B cell (primary cell): Measurements from ENCODE around the gene FAM72B. TPM values are rescaled to one million over a fixed set of nuclear protein-coding genes. Genes with fewer than 3 reads are reported as not detected.
A peak's percentile ranks its signal among the peaks of the same experiment; 100 is the strongest.
"Not testable (repeated sequence)": the region's sequence is repeated elsewhere in the genome, so short reads cannot be mapped to it uniquely, and the experiment has no call there.

Experiments
- ATAC-seq: fragments of 200-7000 bp; cut with Tn5 transposase; one replicate; pipeline ENCODE4 v1.10.0; 2021; ENCODE audit warnings: low read depth, mild to moderate bottlenecking, moderate number of reproducible peaks, moderate library complexity
- CTCF ChIA-PET: fragments of 350-600 bp; sonication (Branson Sonifier 250); formaldehyde crosslinking; loops from one replicate; lab custom pipeline; 2021; ENCODE audit warnings: antibody characterized with exemption, inconsistent platforms; lab: Charles Lee
- POLR2A ChIA-PET: fragments of 350-600 bp; sonication (Branson Sonifier 250); formaldehyde crosslinking; loops from one replicate; lab custom pipeline; 2021; ENCODE audit warnings: antibody characterized with exemption; lab: Charles Lee
- DNase-seq: peaks from one replicate; pipeline ENCODE4 v3.0.0; 2013
- H2AFZ ChIP-seq: 2 replicates; pipeline ENCODE4 v1.6.1; 2012; ENCODE audit warnings: mild to moderate bottlenecking, low read depth, low read length; ENCODE audit not compliant: insufficient read depth, poor library complexity, severe bottlenecking
- H3K27ac ChIP-seq, 2 donors: 1 replicate in 1 of 2; 2 replicates in 1 of 2; pipeline ENCODE4 v1.5.1; 2012 to 2013; ENCODE audit warnings: low read length in 2 of 2, mild to moderate bottlenecking in 2 of 2, moderate library complexity in 1 of 2
- H3K27me3 ChIP-seq, 4 experiments: fragments of 200-600 bp in 1 of 4; sonication (generic) in 1 of 4; replicated peaks in 1 of 4; 1 replicate in 2 of 4; 2 replicates in 2 of 4; pipeline versions ENCODE4 v1.6.1 to v1.7.0; 2013 to 2016; ENCODE audit warnings: low read length in 3 of 4, mild to moderate bottlenecking in 2 of 4, mixed read lengths in 1 of 4, moderate library complexity in 1 of 4; ENCODE audit not compliant: insufficient read depth in 4 of 4, control insufficient read depth in 3 of 4; ENCODE audit errors: control extremely low read depth in 1 of 4
- H3K36me3 ChIP-seq, 2 experiments: replicated peaks in 1 of 2; 1 replicate in 1 of 2; 2 replicates in 1 of 2; pipeline versions ENCODE4 v1.6.1 to v1.7.1; 2013; ENCODE audit warnings: low read length in 1 of 2; ENCODE audit not compliant: insufficient read depth in 2 of 2, control insufficient read depth in 1 of 2; ENCODE audit errors: control extremely low read depth in 1 of 2, extremely low read depth in 1 of 2
- H3K4me1 ChIP-seq, 2 donors: fragments of 200-600 bp in 1 of 2; sonication (generic) in 1 of 2; 1 replicate in 1 of 2; 2 replicates in 1 of 2; pipeline versions ENCODE4 v1.5.1 to v1.6.1; 2013 to 2017; ENCODE audit warnings: low read length in 2 of 2; ENCODE audit not compliant: control insufficient read depth in 2 of 2, insufficient read depth in 2 of 2
- H3K4me2 ChIP-seq: replicated peaks from 2 replicates; pipeline ENCODE3; 2012; ENCODE audit warnings: mild to moderate bottlenecking, low read depth, low read length; ENCODE audit not compliant: poor library complexity, severe bottlenecking
- H3K4me3 ChIP-seq, 5 experiments: fragments of 200-600 bp in 1 of 5; sonication (generic) in 1 of 5; 1 replicate in 3 of 5; 2 replicates in 2 of 5; pipeline versions ENCODE4 v1.5.1 to v1.7.0; 2011 to 2016; ENCODE audit warnings: low read length in 4 of 5, mild to moderate bottlenecking in 4 of 5, low read depth in 2 of 5, control low read depth in 1 of 5, moderate library complexity in 1 of 5; ENCODE audit not compliant: insufficient read depth in 1 of 5; ENCODE audit errors: control extremely low read depth in 1 of 5, extremely low read depth in 1 of 5
- H3K79me2 ChIP-seq: fragments of 200-600 bp; sonication (generic); one replicate; pipeline ENCODE4 v1.6.0; 2016; ENCODE audit warnings: low read length; ENCODE audit not compliant: control insufficient read depth, insufficient read depth
- H3K9ac ChIP-seq: fragments of 200-600 bp; sonication (generic); 2 replicates; pipeline ENCODE4 v1.6.1; 2017; ENCODE audit warnings: mild to moderate bottlenecking, low read length, moderate library complexity
- H3K9me3 ChIP-seq, 3 donors: one replicate each; pipeline versions ENCODE4 v1.6.1 to v1.7.1; 2013; ENCODE audit warnings: low read length in 2 of 3; ENCODE audit not compliant: control insufficient read depth in 2 of 3, insufficient read depth in 1 of 3; ENCODE audit errors: control extremely low read depth in 1 of 3
- H4K20me1 ChIP-seq: 2 replicates; pipeline ENCODE4 v1.6.0; 2012; ENCODE audit warnings: mild to moderate bottlenecking, low read length; ENCODE audit not compliant: insufficient read depth, control insufficient read depth, poor library complexity, severe bottlenecking
- H3K27ac Mint-ChIP-seq: one replicate; pipeline ENCODE4 v1.8.0; 2021; ENCODE audit warnings: mixed read lengths
- H3K27me3 Mint-ChIP-seq: one replicate; pipeline ENCODE4 v1.8.0; 2021; ENCODE audit warnings: mixed read lengths
- H3K4me1 Mint-ChIP-seq: one replicate; pipeline ENCODE4 v1.8.0; 2021; ENCODE audit warnings: mixed read lengths
- H3K4me3 Mint-ChIP-seq: one replicate; pipeline ENCODE4 v1.8.0; 2021; ENCODE audit warnings: mixed read lengths
- H3K9me3 Mint-ChIP-seq: one replicate; pipeline ENCODE4 v1.8.0; 2022; ENCODE audit warnings: mixed read lengths; ENCODE audit not compliant: insufficient read depth
- WGBS: methylation state at CpG from one replicate; pipeline ENCODE4 v1.1.5; 2013; ENCODE audit warnings: missing lambda C conversion rate; ENCODE audit not compliant: insufficient coverage; 5-methylcytosine and 5-hydroxymethylcytosine counted together
- intact Hi-C: fragments of 100-400 bp; cut with micrococcal nuclease; formaldehyde crosslinking; loops from one replicate; pipeline ENCODE4 v1.10.0; 2022
- polyA plus RNA-seq: library from polyadenylated mRNA; depleted of rRNA; stranded (reverse); fragments of >200 nt; gene quantifications from 2 replicates; pipeline ENCODE4 v1.2.3, GENCODE V29; 2012
- total RNA-seq, 2 donors: library from RNA; stranded (reverse); fragments of 120-200 nt in 1 of 2; gene quantifications; 1 replicate in 1 of 2; 2 replicates in 1 of 2; pipeline versions ENCODE4 v1.2.3 to v1.2.4, GENCODE V29; 2013 to 2022
- TF ChIP-seq, protein P1 (sequence below): fragments of 200-600 bp; IDR thresholded peaks from one replicate; pipeline ENCODE4 v1.8.0; 2022; ENCODE audit warnings: antibody characterized with exemption, mild to moderate bottlenecking

FAM72B gene
- total and polyA plus RNA-seq, 2 donors (not counting 1 experiment from before 2014, with no cell fraction given), result 0.45 to 0.62 TPM

DNA sequence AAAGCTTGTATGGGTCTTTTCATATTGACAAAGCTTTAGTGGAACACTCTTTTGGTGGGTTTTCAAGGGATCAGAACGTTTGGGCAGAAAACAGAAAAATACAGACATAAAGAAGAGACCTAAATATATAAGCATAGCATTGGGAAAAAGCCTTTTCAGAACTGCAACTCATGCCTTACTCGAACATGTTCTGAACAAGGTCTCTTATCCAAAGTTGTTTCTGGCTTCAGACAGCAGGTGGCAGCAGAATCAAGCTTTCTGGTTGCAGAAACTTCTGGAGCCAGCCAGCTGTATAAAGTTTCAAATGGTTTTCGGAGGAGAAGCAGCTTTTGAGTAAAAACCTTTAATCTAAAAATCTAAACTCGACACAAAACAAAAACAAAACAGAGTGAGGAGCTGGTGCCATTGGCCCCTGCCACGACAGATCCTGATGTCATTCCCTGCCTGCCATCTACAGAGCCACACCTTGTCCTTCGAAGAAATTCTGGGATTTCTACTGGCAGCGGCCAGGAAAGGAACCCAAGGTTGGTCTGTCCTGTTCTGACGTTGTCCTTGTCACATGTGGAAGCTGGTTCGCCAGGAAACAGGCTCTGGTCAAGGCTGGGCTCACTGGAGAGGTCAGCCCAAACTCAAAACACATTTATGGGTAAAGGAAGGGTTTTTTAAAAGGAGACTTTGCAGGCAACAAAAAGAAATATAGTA, 35.5 kb downstream of the FAM72B start:
- peak; percentile 58 for ATAC-seq
- not testable (repeated sequence) for H3K9ac ChIP-seq

GRCh38 chr1:121140393-121140792, 43.7 kb downstream of the FAM72B start:
- H3K9ac ChIP-seq, H3K4me1 Mint-ChIP-seq, H3K4me2 ChIP-seq, H2AFZ ChIP-seq, H3K9me3 ChIP-seq, H3K9me3 Mint-ChIP-seq, H3K36me3 ChIP-seq, H3K27me3 ChIP-seq, H3K79me2 ChIP-seq, intact Hi-C loops, CTCF ChIA-PET, H4K20me1 ChIP-seq, ATAC-seq, H3K27me3 Mint-ChIP-seq, POLR2A ChIA-PET, H3K4me3 ChIP-seq, H3K4me3 Mint-ChIP-seq, H3K27ac Mint-ChIP-seq, H3K4me1 ChIP-seq, DNase-seq, H3K27ac ChIP-seq: not testable (repeated sequence)
- WGBS, result no CpG with 5 or more reads among the region's 6 CpGs

More for the DNA sequence above, 35.5 kb downstream of the FAM72B start:
- H3K79me2 ChIP-seq, DNase-seq, H3K4me1 Mint-ChIP-seq, H3K27ac Mint-ChIP-seq, H3K36me3 ChIP-seq, H3K4me3 ChIP-seq, H4K20me1 ChIP-seq, H2AFZ ChIP-seq, H3K4me1 ChIP-seq, H3K9me3 ChIP-seq, H3K4me3 Mint-ChIP-seq, H3K27me3 Mint-ChIP-seq, POLR2A ChIA-PET, CTCF ChIA-PET, intact Hi-C loops, H3K4me2 ChIP-seq, H3K9me3 Mint-ChIP-seq, H3K27me3 ChIP-seq, H3K27ac ChIP-seq: not testable (repeated sequence)
- WGBS, result no CpG with 5 or more reads among the region's 9 CpGs
- TF ChIP-seq, protein P1, sequence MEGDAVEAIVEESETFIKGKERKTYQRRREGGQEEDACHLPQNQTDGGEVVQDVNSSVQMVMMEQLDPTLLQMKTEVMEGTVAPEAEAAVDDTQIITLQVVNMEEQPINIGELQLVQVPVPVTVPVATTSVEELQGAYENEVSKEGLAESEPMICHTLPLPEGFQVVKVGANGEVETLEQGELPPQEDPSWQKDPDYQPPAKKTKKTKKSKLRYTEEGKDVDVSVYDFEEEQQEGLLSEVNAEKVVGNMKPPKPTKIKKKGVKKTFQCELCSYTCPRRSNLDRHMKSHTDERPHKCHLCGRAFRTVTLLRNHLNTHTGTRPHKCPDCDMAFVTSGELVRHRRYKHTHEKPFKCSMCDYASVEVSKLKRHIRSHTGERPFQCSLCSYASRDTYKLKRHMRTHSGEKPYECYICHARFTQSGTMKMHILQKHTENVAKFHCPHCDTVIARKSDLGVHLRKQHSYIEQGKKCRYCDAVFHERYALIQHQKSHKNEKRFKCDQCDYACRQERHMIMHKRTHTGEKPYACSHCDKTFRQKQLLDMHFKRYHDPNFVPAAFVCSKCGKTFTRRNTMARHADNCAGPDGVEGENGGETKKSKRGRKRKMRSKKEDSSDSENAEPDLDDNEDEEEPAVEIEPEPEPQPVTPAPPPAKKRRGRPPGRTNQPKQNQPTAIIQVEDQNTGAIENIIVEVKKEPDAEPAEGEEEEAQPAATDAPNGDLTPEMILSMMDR, result peak; percentile 17

GRCh38 chr1:121131494-121131893, 52.6 kb downstream of the FAM72B start:
- H3K9ac ChIP-seq, H3K4me2 ChIP-seq, H3K27ac Mint-ChIP-seq, H3K9me3 Mint-ChIP-seq, H3K4me1 ChIP-seq, H3K27me3 ChIP-seq, H3K9me3 ChIP-seq, intact Hi-C loops, H3K36me3 ChIP-seq, H3K27ac ChIP-seq, H3K4me3 ChIP-seq, H2AFZ ChIP-seq, DNase-seq, H4K20me1 ChIP-seq, H3K4me1 Mint-ChIP-seq, CTCF ChIA-PET, POLR2A ChIA-PET, ATAC-seq, H3K79me2 ChIP-seq, H3K27me3 Mint-ChIP-seq, H3K4me3 Mint-ChIP-seq: not testable (repeated sequence)
- no CpG with 5 or more reads among the region's 1 CpG for WGBS
